ENCODE results near the gene DSN1. TPM values are rescaled to one million over a fixed set of nuclear protein-coding genes. Genes with fewer than 3 reads are reported as not detected.

The DSN1 gene
- polyA plus RNA-seq, 3 donors: 4.9 to 5.2 (median 5.1) TPM

- H3K4me3 Mint-ChIP-seq: no peak overlapping the region
- Histone ChIP-seq H3K9ac (ENCODE audit: insufficient read depth, low read length, poor library complexity, severe bottlenecking) (no peak overlapping the region), H3K36me3 (replicated peaks in 1 of 2; ENCODE audit: control insufficient read depth in 1 of 2, insufficient read depth in 2 of 2, low read length in 2 of 2) (peaks cover 28 to 62% of the 10 kb centered on the region in 2 donors), H3K27ac (ENCODE audit: low read depth in 1 of 2, low read length in 2 of 2) (no peak overlapping the region), H3K9me3 (replicated peaks in 1 of 2; ENCODE audit: control insufficient read depth in 1 of 2, insufficient read depth in 1 of 2, low read length in 2 of 2) (no peaks in the 10 kb centered on the region), H4K20me1 (ENCODE audit: insufficient read depth, low read length) (no peaks in the 10 kb centered on the region), H3K4me1 (ENCODE audit: control insufficient read depth in 1 of 2, insufficient read depth in 2 of 2, low read length in 2 of 2) (no peaks in the 10 kb centered on the region), H2AFZ (ENCODE audit: insufficient read depth, low read depth, low read length, poor library complexity, severe bottlenecking) (no peak overlapping the region), H3K27me3 (ENCODE audit: control insufficient read depth in 2 of 2, insufficient read depth in 2 of 2, low read length in 2 of 2) (no peaks in the 10 kb centered on the region), H3K79me2 (ENCODE audit: insufficient read depth, low read length) (no peaks in the 10 kb centered on the region), H3K4me3 (replicated peaks in 1 of 3; ENCODE audit: low read depth in 2 of 3, low read length in 3 of 3) (no peak overlapping the region), H3K4me2 (replicated peaks; ENCODE audit: extremely low read depth, low read length, poor library complexity, severe bottlenecking) (no peak overlapping the region)
- H3K27ac Mint-ChIP-seq: no peak overlapping the region
- intact Hi-C loops (cut with micrococcal nuclease): no loop called here
- peaks cover 43 to 54% of the 10 kb centered on the region in 2 donors for H3K36me3 Mint-ChIP-seq
- WGBS (ENCODE audit: insufficient coverage): no CpG with 5 or more reads among the region's 4 CpGs
- peaks cover 0 to 4% (median 0%) of the 10 kb centered on the region in 3 donors for H3K27me3 Mint-ChIP-seq (ENCODE audit: low read depth in 3 of 3)
- H3K9me3 Mint-ChIP-seq: no peaks in the 10 kb centered on the region
- H3K4me1 Mint-ChIP-seq: no peaks in the 10 kb centered on the region
- TF ChIP-seq, protein P1, sequence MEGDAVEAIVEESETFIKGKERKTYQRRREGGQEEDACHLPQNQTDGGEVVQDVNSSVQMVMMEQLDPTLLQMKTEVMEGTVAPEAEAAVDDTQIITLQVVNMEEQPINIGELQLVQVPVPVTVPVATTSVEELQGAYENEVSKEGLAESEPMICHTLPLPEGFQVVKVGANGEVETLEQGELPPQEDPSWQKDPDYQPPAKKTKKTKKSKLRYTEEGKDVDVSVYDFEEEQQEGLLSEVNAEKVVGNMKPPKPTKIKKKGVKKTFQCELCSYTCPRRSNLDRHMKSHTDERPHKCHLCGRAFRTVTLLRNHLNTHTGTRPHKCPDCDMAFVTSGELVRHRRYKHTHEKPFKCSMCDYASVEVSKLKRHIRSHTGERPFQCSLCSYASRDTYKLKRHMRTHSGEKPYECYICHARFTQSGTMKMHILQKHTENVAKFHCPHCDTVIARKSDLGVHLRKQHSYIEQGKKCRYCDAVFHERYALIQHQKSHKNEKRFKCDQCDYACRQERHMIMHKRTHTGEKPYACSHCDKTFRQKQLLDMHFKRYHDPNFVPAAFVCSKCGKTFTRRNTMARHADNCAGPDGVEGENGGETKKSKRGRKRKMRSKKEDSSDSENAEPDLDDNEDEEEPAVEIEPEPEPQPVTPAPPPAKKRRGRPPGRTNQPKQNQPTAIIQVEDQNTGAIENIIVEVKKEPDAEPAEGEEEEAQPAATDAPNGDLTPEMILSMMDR (IDR thresholded peaks at IDR 0.05): no peak
- no peak for DNase-seq
Measured at GRCh38 chr20:36818861-36819260, 45.3 kb upstream of the DSN1 start.

DNA sequence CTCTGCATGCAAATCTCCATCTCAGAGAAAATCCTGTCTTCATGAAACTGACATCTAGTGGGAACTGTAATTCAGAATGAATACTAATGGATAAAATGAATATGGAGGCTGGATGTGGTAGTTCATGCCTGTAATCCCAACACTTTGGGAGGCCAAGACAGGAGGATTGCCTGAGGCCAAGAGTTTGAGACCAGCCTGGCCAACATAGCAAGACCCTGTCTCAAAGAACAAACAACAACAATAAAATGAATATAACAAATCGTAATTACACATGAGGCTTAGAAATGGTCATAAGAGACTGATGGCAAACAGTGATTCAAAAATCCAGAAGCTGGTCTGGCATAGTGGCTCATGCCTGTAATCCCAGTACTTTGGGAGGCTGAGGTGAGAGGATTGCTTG lies 44.6 kb upstream of the DSN1 start:
- Mint-ChIP-seq H3K4me1 (no peaks in the 10 kb centered on the region), H3K27ac (no peak overlapping the region), H3K9me3 (no peaks in the 10 kb centered on the region), H3K36me3 (peaks cover 46 to 60% of the 10 kb centered on the region in 2 donors), H3K4me3 (no peak overlapping the region), H3K27me3 (ENCODE audit: low read depth in 3 of 3) (peaks cover 0 to 4% (median 0%) of the 10 kb centered on the region in 3 donors)
- Histone ChIP-seq H3K4me1 (ENCODE audit: control insufficient read depth in 1 of 2, insufficient read depth in 2 of 2, low read length in 2 of 2) (no peaks in the 10 kb centered on the region), H3K9me3 (replicated peaks in 1 of 2; ENCODE audit: control insufficient read depth in 1 of 2, insufficient read depth in 1 of 2, low read length in 2 of 2) (no peaks in the 10 kb centered on the region), H3K9ac (ENCODE audit: insufficient read depth, low read length, poor library complexity, severe bottlenecking) (no peak overlapping the region), H4K20me1 (ENCODE audit: insufficient read depth, low read length) (no peaks in the 10 kb centered on the region), H3K4me3 (replicated peaks in 1 of 3; ENCODE audit: low read depth in 2 of 3, low read length in 3 of 3) (no peak overlapping the region), H3K27me3 (ENCODE audit: control insufficient read depth in 2 of 2, insufficient read depth in 2 of 2, low read length in 2 of 2) (no peaks in the 10 kb centered on the region), H2AFZ (ENCODE audit: insufficient read depth, low read depth, low read length, poor library complexity, severe bottlenecking) (no peak overlapping the region), H3K27ac (ENCODE audit: low read depth in 1 of 2, low read length in 2 of 2) (no peak overlapping the region), H3K79me2 (ENCODE audit: insufficient read depth, low read length) (no peaks in the 10 kb centered on the region), H3K36me3 (replicated peaks in 1 of 2; ENCODE audit: control insufficient read depth in 1 of 2, insufficient read depth in 2 of 2, low read length in 2 of 2) (peaks cover 28 to 58% of the 10 kb centered on the region in 2 donors), H3K4me2 (replicated peaks; ENCODE audit: extremely low read depth, low read length, poor library complexity, severe bottlenecking) (no peak overlapping the region)
- DNase-seq: no peak
- no CpG with 5 or more reads among the region's 1 CpG for WGBS (ENCODE audit: insufficient coverage)
- TF ChIP-seq, protein P1 (IDR thresholded peaks at IDR 0.05): no peak
- intact Hi-C loops (cut with micrococcal nuclease): no loop called here
